ENCODE results near the gene ACSF3. TPM values are rescaled to one million over a fixed set of nuclear protein-coding genes. Genes with fewer than 3 reads are reported as not detected.

Gene ACSF3
- total RNA-seq, 4 donors from 2014 or later = 17.6 to 27.6 (median 21.6) TPM

GRCh38 chr16:89140401-89140800 is 46.7 kb downstream of the ACSF3 start:
- no peak for DNase-seq (ENCODE audit: low spot score)
- no peak for ATAC-seq (ENCODE audit: low FRiP score)
- TF ChIP-seq CTCF (IDR thresholded peaks at IDR 0.05) = no peak

GRCh38 chr16:89140981-89141883 is 47.6 kb downstream of the ACSF3 start:
- ATAC-seq (ENCODE audit: low FRiP score) = no peak
- DNase-seq (ENCODE audit: low spot score) = no peak
- no peak for TF ChIP-seq CTCF (IDR thresholded peaks at IDR 0.05)

- ATAC-seq (ENCODE audit: low FRiP score) = no peak
- DNase-seq (ENCODE audit: low spot score) = no peak
- no peak for TF ChIP-seq CTCF (IDR thresholded peaks at IDR 0.05)
Measured at GRCh38 chr16:89141884-89142267, 48.2 kb downstream of the ACSF3 start.

DNA sequence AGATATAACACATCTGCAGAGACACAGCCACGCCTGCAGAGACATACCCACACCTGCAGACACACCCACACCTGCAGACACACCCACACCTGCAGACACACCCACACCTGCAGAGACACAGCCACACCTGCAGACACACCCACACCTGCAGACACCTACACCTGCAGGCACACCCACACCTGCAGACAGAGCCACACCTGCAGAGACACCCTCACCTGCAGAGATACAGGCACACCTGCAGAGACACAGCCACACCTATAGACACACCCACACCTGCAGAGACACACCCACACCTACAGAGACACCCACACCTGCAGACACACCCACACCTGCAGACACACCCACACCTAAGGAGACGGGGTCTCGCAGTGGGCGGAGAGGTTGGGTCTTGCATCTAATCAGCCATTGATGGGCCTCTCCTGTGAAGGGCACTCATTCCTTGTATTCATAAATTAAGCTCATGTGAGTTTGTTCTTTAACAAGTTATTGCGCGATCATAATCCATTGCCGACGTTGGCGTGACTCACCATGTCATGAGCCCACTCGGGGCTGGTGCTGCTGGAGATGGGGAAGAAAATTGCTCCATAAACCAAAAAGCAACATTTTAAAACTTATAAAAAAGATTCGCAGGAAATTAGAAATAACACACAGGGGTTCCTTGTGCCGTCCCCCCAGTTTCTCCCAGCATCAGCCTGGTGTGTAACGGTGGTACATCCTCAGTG is 49.0 kb downstream of the ACSF3 start:
- no peak for TF ChIP-seq CTCF (IDR thresholded peaks at IDR 0.05)
- ATAC-seq (ENCODE audit: low FRiP score) = no peak
- no peak for DNase-seq (ENCODE audit: low spot score)

GRCh38 chr16:89143201-89143741 is 49.6 kb downstream of the ACSF3 start:
- DNase-seq (ENCODE audit: low spot score) (no peak), ATAC-seq (ENCODE audit: low FRiP score) (no peak)
- no peak for TF ChIP-seq CTCF (IDR thresholded peaks at IDR 0.05)

GRCh38 chr16:89143911-89144675 is 50.4 kb downstream of the ACSF3 start:
- TF ChIP-seq CTCF (IDR thresholded peaks at IDR 0.05) = no peak
- ATAC-seq (ENCODE audit: low FRiP score) = no peak
- no peak for DNase-seq (ENCODE audit: low spot score)
